SU-DHL-6 (cell line): Measurements from ENCODE around the gene ARMH3.

Source experiments
- H2AFZ ChIP-seq: fragments of 200-600 bp; sonication (generic); 2 replicates; pipeline ENCODE4 v1.6.1; 2014; ENCODE audit warnings: low read depth, mild to moderate bottlenecking, moderate library complexity, mixed read lengths, antibody characterized with exemption, low read length; ENCODE audit not compliant: severe bottlenecking
- H3F3A ChIP-seq: fragments of 200-600 bp; shearing (Covaris generic); 2 replicates; pipeline ENCODE4 v1.6.0; 2016; ENCODE audit warnings: antibody characterized with exemption, mild to moderate bottlenecking; ENCODE audit not compliant: insufficient read depth
- H3K27ac ChIP-seq: fragments of 200-600 bp; sonication (generic); 2 replicates; pipeline ENCODE4 v1.5.1; 2016; ENCODE audit warnings: low read depth, mild to moderate bottlenecking, low read length, moderate library complexity, mixed read lengths
- H3K27me3 ChIP-seq: fragments of 200-600 bp; sonication (generic), shearing (Covaris generic); 2 replicates; pipeline ENCODE4 v1.6.0; 2014; ENCODE audit warnings: mild to moderate bottlenecking, low read length
- H3K36me3 ChIP-seq: fragments of 200-600 bp; sonication (generic); 2 replicates; pipeline ENCODE4 v1.6.1; 2014; ENCODE audit warnings: mild to moderate bottlenecking, low read length, mixed read lengths
- H3K4me2 ChIP-seq: fragments of 300-600, 200-600 bp; shearing (Covaris generic), sonication (generic); 2 replicates; pipeline ENCODE4 v1.6.0; 2014; ENCODE audit warnings: low read length, low read depth, mild to moderate bottlenecking; ENCODE audit not compliant: poor library complexity, severe bottlenecking
- H3K4me3 ChIP-seq: fragments of 200-600 bp; sonication (generic); 2 replicates; pipeline ENCODE4 v1.5.1; 2014; ENCODE audit warnings: antibody characterized with exemption, low read length, mild to moderate bottlenecking, mixed read lengths; ENCODE audit not compliant: insufficient read depth, poor library complexity, severe bottlenecking
- H3K79me2 ChIP-seq: fragments of 200-600 bp; sonication (generic); 2 replicates; pipeline ENCODE4 v1.6.1; 2014; ENCODE audit warnings: mild to moderate bottlenecking, low read length, moderate library complexity; ENCODE audit not compliant: insufficient read depth
- H3K9ac ChIP-seq: fragments of 200-600 bp; sonication (generic); 2 replicates; pipeline ENCODE4 v1.7.0; 2014; ENCODE audit warnings: mild to moderate bottlenecking, low read length
- H3K9me2 ChIP-seq: fragments of 200-600 bp; sonication (generic); replicated peaks from 2 replicates; pipeline ENCODE4 v1.6.1; 2014; ENCODE audit warnings: low read length; ENCODE audit not compliant: insufficient read depth
- H3K9me3 ChIP-seq: fragments of 200-600 bp; sonication (generic); 2 replicates; pipeline ENCODE4 v1.6.1; 2014; ENCODE audit warnings: low read length, mixed read lengths; ENCODE audit not compliant: insufficient read depth
- H4K20me1 ChIP-seq: fragments of 200-600 bp; sonication (generic); 2 replicates; pipeline ENCODE4 v1.6.1; 2014; ENCODE audit warnings: low read depth, mild to moderate bottlenecking, antibody characterized with exemption, low read length, moderate library complexity, mixed read lengths
- CTCF ChIP-seq: fragments of 200-600 bp; sonication (generic); IDR thresholded peaks from one replicate; pipeline ENCODE4 v1.5.1; 2017; ENCODE audit warnings: antibody characterized with exemption, mild to moderate bottlenecking, low read length, moderate library complexity; ENCODE audit not compliant: insufficient read depth, poor library complexity, severe bottlenecking
- EZH2phosphoT487 ChIP-seq: fragments of 200-600 bp; sonication (generic), shearing (Covaris generic); conservative IDR thresholded peaks from 2 replicates; pipeline ENCODE4 v1.6.1; 2018; ENCODE audit warnings: mild to moderate bottlenecking, antibody characterized with exemption, low read length, moderate library complexity, mixed read lengths

ARMH3 gene

GRCh38 chr10:102020938-102021337 is 35.0 kb downstream of the ARMH3 start:
- H2AFZ ChIP-seq, result no peak overlapping the region
- H3K4me3 ChIP-seq, result no peak overlapping the region
- H3K36me3 ChIP-seq, result peaks cover 10% of the 10 kb centered on the region; the same call in 1 of the 2 replicates
- H3K79me2 ChIP-seq, result no peaks in the 10 kb centered on the region
- H3K9me3 ChIP-seq, result no peaks in the 10 kb centered on the region
- H3K27me3 ChIP-seq, result no peaks in the 10 kb centered on the region
- H3F3A ChIP-seq, result no peaks in the 10 kb centered on the region
- H3K27ac ChIP-seq, result no peak overlapping the region
- H4K20me1 ChIP-seq, result no peaks in the 10 kb centered on the region
- H3K9me2 ChIP-seq, result no peaks in the 10 kb centered on the region
- H3K9ac ChIP-seq, result no peak overlapping the region
- TF ChIP-seq EZH2phosphoT487 (no peak), CTCF (no peak)
- no peak overlapping the region for H3K4me2 ChIP-seq

- Histone ChIP-seq H3K4me2 (no peak overlapping the region), H3K4me3 (no peak overlapping the region), H3K36me3 (peaks cover 8% of the 10 kb centered on the region; the same call in 1 of the 2 replicates), H3K27me3 (no peaks in the 10 kb centered on the region), H3K9me2 (no peaks in the 10 kb centered on the region), H3K9ac (no peak overlapping the region), H4K20me1 (no peaks in the 10 kb centered on the region), H3K79me2 (no peaks in the 10 kb centered on the region), H3K27ac (no peak overlapping the region), H3F3A (no peaks in the 10 kb centered on the region), H3K9me3 (no peaks in the 10 kb centered on the region), H2AFZ (no peak overlapping the region)
- no peak for TF ChIP-seq EZH2phosphoT487
- TF ChIP-seq CTCF, result no peak
Observed at GRCh38 chr10:102017295-102017694, 38.7 kb downstream of the ARMH3 start.

- Histone ChIP-seq H3K27me3 (no peaks in the 10 kb centered on the region), H2AFZ (no peak overlapping the region), H3K36me3 (peaks cover 5% of the 10 kb centered on the region; the same call in 1 of the 2 replicates), H3F3A (no peaks in the 10 kb centered on the region), H3K27ac (no peak overlapping the region), H3K9me3 (no peaks in the 10 kb centered on the region), H3K4me3 (no peak overlapping the region), H3K79me2 (no peaks in the 10 kb centered on the region), H3K9ac (no peak overlapping the region), H3K4me2 (no peak overlapping the region), H4K20me1 (no peaks in the 10 kb centered on the region), H3K9me2 (no peaks in the 10 kb centered on the region)
- TF ChIP-seq CTCF (no peak), EZH2phosphoT487 (no peak)
Observed at GRCh38 chr10:102016416-102016815, 39.6 kb downstream of the ARMH3 start.
